Ovary (tissue), 9 donors: ENCODE results near the gene HAGH. TPM values are rescaled to one million over a fixed set of nuclear protein-coding genes. Genes with fewer than 3 reads are reported as not detected.

Source experiments
- DNase-seq, 5 donors: peaks; one replicate each; pipeline ENCODE4 v3.0.0-alpha.2; 2019 to 2020
- H3K27ac ChIP-seq, 2 donors: fragments of 200-600 bp; one replicate each; pipeline versions ENCODE4 v1.5.1 to v1.8.0; 2019 to 2022
- H3K27me3 ChIP-seq: fragments of 200-600 bp; one replicate; pipeline ENCODE4 v1.8.0; 2022
- H3K36me3 ChIP-seq: fragments of 200-600 bp; sonication (generic); one replicate; pipeline ENCODE4 v1.5.1; 2019
- H3K4me1 ChIP-seq: one replicate; pipeline ENCODE4 v1.8.1; 2013; ENCODE audit warnings: mild to moderate bottlenecking, moderate library complexity; ENCODE audit not compliant: insufficient read depth
- H3K4me3 ChIP-seq: fragments of 200-600 bp; sonication (generic); one replicate; pipeline ENCODE4 v1.5.1; 2017
- H3K9me3 ChIP-seq, 2 donors: fragments of 200-600 bp in 1 of 2; sonication (generic) in 1 of 2; one replicate each; pipeline versions ENCODE4 v1.5.1 to v1.8.1; 2013 to 2019; ENCODE audit warnings: mild to moderate bottlenecking in 1 of 2, moderate library complexity in 1 of 2
- CTCF ChIP-seq, 3 donors: fragments of 450-650 bp in 2 of 3; fragments of 200-600 bp in 1 of 3; IDR thresholded peaks; one replicate each; pipeline versions ENCODE4 v1.5.1 to v1.8.0; 2016 to 2022; ENCODE audit warnings: antibody characterized with exemption in 3 of 3, mild to moderate bottlenecking in 1 of 3
- EP300 ChIP-seq: sonication (generic); formaldehyde crosslinking; IDR thresholded peaks from one replicate; pipeline ENCODE4 v1.6.1; 2017; ENCODE audit warnings: antibody characterized with exemption
- POLR2A ChIP-seq: fragments of 450-650 bp; IDR thresholded peaks from one replicate; pipeline ENCODE4 v1.6.1; 2017; ENCODE audit warnings: antibody characterized with exemption, mild to moderate bottlenecking, moderate library complexity
- WGBS, 3 donors: extraction: QIAGEN DNeasy Blood & Tissue Kit in 1 of 3; methylation state at CpG; one replicate each; pipeline versions ENCODE4 v1.1.5 to v1.1.7; 2013 to 2017; 5-methylcytosine and 5-hydroxymethylcytosine counted together
- intact Hi-C, 4 donors: fragments of 100-400 bp; cut with DNase I; formaldehyde crosslinking; loops; one replicate each; pipeline versions ENCODE4 v1.11.0 to v1.15.1; 2022 to 2023
- polyA plus RNA-seq, 2 donors: library from polyadenylated mRNA; stranded (reverse); fragments of 200-250 nt in 1 of 2; fragments of 350-450 nt in 1 of 2; fragmentation: Illumina TruSeq in 1 of 2; extraction: RNeasy Lipid Tissue Mini Kit (QIAGEN cat#74804) in 1 of 2; gene quantifications; one replicate each; pipeline ENCODE4 v1.2.3, GENCODE V29; 2013 to 2014
- total RNA-seq, 7 donors: library from RNA; depleted of rRNA in 2 of 7; stranded (reverse); fragments of >200 nt in 2 of 7; fragmentation: NEBNext Ultra II Directional in 3 of 7; extraction: Animal tissue kit (Norgen Biotek cat#: 25700) in 3 of 7; gene quantifications; one replicate each; pipeline versions ENCODE4 v1.1.0 to v1.2.4, GENCODE V29; 2016 to 2023
- donor health status: DM: no; HTN: no; CAD: no; lungs with moderate emphysema.
- donor health status: DM: no; HTN: no; CAD: no.
- donor health status: Bipolar disorder and iron deficiency.
- donor health status: DM: yes; HTN: yes; CAD: no.
- donor health status: DM: no; HTN: no; CAD: no.
- donor health status: DM: yes; HTN: yes; CAD: no.

The HAGH gene
- total and polyA plus RNA-seq, 9 donors = 7.7 to 70.2 (median 37.0) TPM

GRCh38 chr16:1861730-1862129 lies 35.1 kb upstream of the HAGH start:
- Histone ChIP-seq H3K9me3 (no peaks in the 10 kb centered on the region), H3K27ac (no peak overlapping the region), H3K4me1 (no peaks in the 10 kb centered on the region), H3K36me3 (no peaks in the 10 kb centered on the region), H3K27me3 (no peaks in the 10 kb centered on the region), H3K4me3 (no peak overlapping the region)
- TF ChIP-seq POLR2A (no peak), EP300 (no peak), CTCF (IDR thresholded peaks at IDR 0.05) (no peak)
- DNase-seq = no peak
- 71 to 83% (median 72%) methylated on average over 5 of the region's 5 CpGs for WGBS, 3 donors
- intact Hi-C loops = loop anchor here in 3 of 4 donors (5.0 kb wide), 2 partner anchors 56 to 66 kb away; partner anchors contain the start of gene HS3ST6 (in 1 of the 3)

GRCh38 chr16:1859650-1860049 lies 33.0 kb upstream of the HAGH start:
- Histone ChIP-seq H3K36me3 (no peaks in the 10 kb centered on the region), H3K27me3 (no peaks in the 10 kb centered on the region), H3K9me3 (no peaks in the 10 kb centered on the region), H3K27ac (no peak overlapping the region), H3K4me1 (no peaks in the 10 kb centered on the region), H3K4me3 (no peak overlapping the region)
- DNase-seq = no peak
- intact Hi-C loops = loop anchor here in 3 of 4 donors (5.0 kb wide), 2 partner anchors 58 to 68 kb away; partner anchors contain the start of gene HS3ST6 (in 1 of the 3)
- 38 to 46% (median 41%) methylated on average over 8 of the region's 8 CpGs for WGBS, 3 donors
- TF ChIP-seq CTCF (IDR thresholded peaks at IDR 0.05) (no peak), POLR2A (no peak), EP300 (no peak)

GRCh38 chr16:1858189-1858865 lies 31.7 kb upstream of the HAGH start:
- Histone ChIP-seq H3K36me3 (no peaks in the 10 kb centered on the region), H3K4me1 (no peaks in the 10 kb centered on the region), H3K27me3 (no peaks in the 10 kb centered on the region), H3K9me3 (no peaks in the 10 kb centered on the region), H3K27ac (no peak overlapping the region), H3K4me3 (no peak overlapping the region)
- TF ChIP-seq EP300 (no peak), CTCF (IDR thresholded peaks at IDR 0.05) (no peak), POLR2A (no peak)
- no peak for DNase-seq
- 4 to 8% (median 5%) methylated on average over 8 of the region's 8 CpGs for WGBS, 3 donors
- intact Hi-C loops = no loop called here

GRCh38 chr16:1857433-1858097 lies 30.9 kb upstream of the HAGH start:
- H3K4me1 ChIP-seq = no peaks in the 10 kb centered on the region
- no peak for DNase-seq

More at GRCh38 chr16:1857433-1858097, 30.9 kb upstream of the HAGH start:
- intact Hi-C loops = no loop called here
- H3K27me3 ChIP-seq = no peaks in the 10 kb centered on the region
- no peaks in the 10 kb centered on the region for H3K9me3 ChIP-seq
- 19 to 20% (median 20%) methylated on average over 5 of the region's 5 CpGs for WGBS, 3 donors
- H3K36me3 ChIP-seq = no peaks in the 10 kb centered on the region
- H3K27ac ChIP-seq = no peak overlapping the region
- no peak overlapping the region for H3K4me3 ChIP-seq
- TF ChIP-seq EP300 = no peak
- TF ChIP-seq CTCF (IDR thresholded peaks at IDR 0.05) = no peak
- TF ChIP-seq POLR2A = no peak
